HG03432 (cell line): ENCODE data around the gene S100A2.
A peak's percentile ranks its signal among the peaks of the same experiment; 100 is the strongest.
"Not testable (repeated sequence)": the region's sequence is repeated elsewhere in the genome, so short reads cannot be mapped to it uniquely, and the experiment has no call there.

Source experiments
- ATAC-seq: cut with Tn5 transposase; IDR thresholded peaks from one replicate; pipeline ENCODE4 v1.9.1; 2021; ENCODE audit warnings: mild to moderate bottlenecking, moderate library complexity; ENCODE audit not compliant: unreplicated experiment

Gene S100A2

DNA sequence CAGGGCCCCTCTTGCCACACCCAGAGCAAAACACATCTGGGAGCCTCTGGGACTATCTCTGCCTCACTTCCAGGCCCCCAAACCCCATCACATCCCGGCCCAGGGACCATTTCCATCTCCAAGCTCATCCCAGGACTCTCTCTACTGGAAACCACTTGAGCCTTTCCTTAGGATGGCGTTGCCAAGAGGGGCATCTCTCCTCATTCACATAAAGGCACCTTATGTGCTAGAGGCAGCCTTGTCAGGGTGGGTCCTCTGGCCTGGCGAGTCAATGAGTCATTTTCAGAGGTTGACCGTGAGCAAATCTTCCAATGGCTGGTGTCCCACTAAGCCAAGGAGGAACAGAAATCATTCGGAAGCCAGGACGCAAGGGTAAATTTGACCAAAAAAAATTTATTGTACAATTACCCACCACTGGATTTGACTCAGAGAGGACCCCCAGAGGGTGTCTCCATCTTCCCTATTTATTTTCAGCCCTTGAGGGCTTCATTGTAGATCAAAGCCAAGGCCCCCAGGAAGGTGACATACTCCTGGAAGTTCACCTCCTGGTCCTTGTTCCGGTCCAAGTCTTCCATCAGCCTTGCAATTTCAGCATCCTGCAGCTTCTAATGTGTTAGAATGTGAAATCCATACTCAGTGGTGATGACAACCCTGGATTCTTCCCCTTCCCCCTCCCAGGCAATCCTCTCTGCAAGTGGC, 31.3 kb downstream of the S100A2 start:
- no peak for ATAC-seq

DNA sequence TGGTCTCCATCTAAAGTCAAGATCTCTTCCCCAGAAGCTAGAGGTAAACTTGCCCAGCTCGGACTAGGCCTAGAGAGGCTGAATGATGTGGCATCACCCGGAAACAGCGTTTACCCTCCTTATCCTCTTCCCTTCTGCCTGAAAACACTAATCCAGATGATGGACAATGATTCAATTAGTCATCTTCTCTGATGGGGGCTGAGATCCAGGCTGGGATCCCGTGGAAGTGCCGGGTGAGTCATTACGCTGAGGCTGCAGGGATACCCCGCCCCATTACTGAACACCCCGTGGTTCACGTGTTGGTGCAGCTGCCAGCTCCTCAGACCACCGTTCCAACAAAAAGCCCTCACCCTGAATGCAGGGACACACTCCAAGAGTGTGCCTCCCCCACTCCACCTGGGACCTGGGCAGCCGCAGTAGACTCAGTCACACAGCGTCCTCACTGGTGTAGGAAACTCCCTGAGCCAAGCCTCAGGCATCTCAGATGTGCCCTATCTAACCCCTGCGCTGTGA, 31.9 kb downstream of the S100A2 start:
- no peak for ATAC-seq

DNA sequence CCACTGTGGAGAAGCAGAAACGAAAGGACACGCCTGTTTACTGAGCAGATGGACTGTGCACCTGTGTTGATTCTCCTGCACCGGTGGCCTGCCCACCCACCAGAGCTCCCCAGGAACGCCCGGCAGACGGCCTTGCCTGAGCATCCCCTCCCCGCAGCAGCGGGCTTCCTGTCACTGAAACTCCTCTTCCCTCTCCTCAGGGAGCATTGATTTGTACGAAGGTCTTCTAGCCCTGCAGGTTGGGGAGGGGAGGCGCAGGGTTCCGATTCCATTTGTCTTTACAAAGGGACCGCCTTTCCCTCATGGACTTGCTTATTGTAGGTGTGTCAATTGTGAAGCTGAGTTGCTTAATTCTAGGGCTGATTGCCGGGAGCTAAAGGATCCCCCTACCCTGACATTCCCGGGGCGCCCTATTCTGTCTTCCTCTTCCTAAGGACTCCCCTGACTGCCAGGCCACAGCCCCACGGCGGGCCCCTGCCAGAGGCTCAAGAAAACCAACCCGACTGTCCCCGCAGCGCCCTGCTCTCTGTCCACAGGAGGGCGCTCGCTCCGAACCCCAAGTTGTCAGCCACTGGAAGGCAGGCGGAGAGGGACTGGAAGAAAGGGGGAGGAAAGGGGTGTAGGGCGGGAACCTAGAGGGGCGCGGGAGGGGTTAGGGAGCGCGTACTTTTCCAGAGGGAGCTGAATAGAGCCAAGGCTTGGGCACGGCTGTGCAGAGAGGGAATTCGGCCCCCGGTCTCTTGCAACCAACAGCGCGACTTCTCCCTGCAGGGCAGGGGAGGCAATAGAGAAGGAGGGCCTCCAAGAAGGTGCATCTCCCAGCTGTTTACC, 32.7 kb downstream of the S100A2 start:
- peak; percentile 39 for ATAC-seq

DNA sequence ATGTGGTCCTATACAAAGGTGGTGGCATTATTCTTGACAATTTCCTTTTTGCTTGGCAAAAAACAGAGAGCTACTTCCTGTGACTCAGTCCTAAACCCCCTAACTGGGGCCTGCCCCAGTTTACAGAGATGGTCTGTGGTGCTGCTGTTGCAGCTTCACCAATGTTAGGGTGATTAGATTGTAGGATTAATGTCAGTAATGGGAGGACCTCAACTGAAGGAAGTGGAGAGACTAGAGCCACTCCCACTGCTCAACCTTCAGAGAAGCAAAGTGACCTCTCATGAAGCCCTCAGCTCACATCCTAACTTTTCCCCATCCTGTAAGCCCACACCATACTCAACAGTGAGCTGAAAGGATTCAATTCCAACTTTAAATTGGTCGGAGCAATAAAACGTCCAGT, 33.5 kb downstream of the S100A2 start:
- ATAC-seq = no peak

DNA sequence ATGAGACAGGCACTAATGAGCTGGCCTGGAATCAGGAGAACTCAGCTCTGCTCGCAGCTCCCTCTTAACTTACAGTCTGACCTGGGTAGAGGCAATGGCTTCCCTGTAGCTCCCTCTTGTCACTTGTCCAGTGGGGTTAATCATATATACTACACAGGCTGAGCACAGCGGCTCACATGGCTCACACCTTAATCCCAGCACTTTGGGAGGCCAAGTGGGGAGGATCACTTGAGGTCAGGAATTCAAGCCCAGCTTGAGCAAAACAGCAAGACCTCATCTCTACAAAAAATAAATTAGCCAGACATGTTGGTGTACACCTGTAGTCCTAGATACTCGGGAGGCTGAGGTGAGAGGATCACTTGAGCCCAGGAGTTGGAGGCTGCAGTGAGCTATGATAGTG, 34.0 kb downstream of the S100A2 start:
- ATAC-seq = no peak

DNA sequence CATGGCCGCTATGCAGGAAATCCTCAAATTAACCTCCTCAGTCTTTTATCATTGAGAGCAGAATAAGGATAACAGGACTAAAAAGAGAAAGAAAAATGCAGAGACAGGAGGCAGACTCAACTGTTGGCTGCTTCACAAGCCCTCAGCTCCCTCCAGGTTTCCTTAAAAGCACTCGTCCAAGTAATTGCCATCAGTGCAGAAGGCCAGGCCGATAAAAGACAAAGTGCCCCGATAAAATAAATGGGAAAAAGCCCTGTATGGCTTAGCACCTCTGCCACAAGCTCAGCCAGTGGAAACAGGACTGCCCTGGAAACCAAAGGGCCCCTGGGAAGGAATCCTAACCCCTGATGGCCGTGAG, 38.0 kb downstream of the S100A2 start:
- no peak for ATAC-seq

DNA sequence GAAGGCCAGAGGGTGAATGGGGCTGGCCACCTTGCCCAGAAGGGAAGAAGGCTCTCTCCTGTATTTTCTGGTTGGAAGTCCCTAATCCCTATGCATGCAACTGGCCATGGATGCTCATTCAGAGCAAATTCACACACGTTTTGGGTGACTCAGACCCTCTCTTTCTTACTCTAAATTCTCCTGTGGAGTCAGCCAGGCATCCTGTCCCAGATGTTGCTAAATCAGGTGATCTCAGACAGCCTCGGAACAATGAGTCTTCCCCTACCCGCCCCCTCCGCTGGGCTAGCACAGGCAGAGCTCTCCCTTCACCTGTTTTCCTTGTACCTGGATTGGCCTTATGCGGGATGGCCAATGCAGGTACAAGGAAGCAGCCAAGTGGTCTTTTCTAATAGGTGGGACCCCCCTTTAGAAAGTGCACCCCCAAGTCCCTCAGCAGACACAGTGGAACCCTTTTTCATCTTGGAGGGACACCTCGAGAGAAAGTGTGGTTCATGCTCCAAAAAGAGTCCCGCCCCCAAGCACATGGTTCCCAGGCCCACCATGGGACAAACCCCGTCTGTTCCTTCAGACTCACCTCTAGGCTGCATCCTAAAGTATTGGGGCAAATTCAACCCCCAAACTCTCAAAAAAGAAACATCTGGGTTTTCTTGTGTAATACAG, 38.5 kb downstream of the S100A2 start:
- ATAC-seq = no peak

DNA sequence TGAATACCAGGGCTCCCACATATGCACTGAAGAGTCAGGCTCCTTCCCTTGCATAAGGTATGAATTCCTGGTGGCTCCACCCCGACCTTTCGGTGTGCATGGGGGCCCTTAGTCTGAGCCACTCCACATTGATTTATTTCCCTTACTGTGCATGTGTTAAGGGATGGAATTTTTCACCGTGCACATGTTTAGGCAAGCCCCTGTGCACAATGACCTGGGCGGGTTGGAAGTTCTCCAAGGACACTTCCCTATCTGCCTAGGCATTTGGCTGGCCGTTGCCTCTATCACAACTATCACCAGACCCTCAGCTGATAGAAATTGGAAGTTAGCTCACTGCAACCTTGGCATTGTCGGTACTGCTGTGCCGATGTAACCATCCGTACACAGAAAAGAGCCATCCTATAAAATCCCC, 39.5 kb downstream of the S100A2 start:
- no peak for ATAC-seq

DNA sequence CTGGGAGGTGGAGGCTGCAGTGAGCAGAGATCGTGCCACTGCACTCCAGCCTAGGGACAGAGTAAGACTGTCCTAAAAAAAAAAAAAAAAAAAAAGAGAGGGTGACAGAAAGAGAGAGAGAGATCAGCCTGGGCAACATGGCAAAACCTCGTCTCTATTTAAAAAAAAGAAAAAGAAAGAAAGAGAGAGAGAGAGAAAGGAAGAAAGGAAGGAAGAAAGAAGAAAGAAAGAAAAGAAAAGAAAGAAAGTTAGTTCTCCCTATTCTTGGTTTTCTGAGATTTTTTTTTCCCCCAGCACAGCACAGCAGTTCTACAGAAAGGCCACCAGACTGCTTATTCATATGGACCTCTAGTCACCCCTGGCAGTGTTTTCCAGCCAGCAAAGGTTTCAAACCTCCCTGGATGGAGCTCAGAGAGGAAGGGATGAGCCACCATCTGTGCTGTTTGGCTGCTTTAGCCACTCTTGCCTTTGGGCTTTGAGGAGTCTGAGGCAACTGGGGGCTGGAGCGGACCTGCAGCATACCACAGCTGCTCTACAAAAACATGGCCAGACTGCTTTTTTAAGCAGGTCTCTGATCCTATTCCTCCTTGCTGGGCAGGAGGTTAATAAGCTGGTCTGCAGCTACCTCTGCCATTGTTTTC, 40.4 kb downstream of the S100A2 start:
- ATAC-seq = no peak

DNA sequence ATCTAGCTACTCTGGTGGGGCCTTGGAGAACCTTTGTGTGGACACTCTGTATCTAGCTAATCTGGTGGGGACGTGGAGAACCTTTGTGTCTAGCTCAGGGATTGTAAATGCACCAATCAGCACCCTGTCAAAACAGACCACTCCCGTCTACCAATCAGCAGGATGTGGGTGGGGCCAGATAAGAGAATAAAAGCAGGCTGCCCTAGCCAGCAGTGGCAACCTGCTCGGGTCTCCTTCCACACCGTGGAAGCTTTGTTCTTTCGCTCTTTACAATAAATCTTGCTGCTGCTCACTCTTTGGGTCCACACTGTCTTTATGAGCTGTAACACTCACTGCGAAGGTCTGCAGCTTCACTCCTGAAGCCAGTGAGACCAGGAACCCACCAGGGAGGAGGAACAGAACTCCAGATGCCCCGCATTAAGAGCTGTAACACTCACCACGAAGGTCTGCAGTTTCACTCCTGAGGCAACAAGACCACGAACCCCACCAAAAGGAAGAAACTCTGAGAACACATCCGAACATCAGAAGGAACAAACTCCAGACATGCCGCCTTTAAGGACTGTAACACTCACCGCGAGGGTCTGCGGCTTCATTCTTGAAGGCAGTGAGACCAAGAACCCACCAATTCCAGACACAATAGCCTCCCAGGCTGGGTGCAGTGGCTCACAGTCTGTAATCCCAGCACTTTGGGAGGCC, 43.1 kb downstream of the S100A2 start:
- not testable (repeated sequence) for ATAC-seq

DNA sequence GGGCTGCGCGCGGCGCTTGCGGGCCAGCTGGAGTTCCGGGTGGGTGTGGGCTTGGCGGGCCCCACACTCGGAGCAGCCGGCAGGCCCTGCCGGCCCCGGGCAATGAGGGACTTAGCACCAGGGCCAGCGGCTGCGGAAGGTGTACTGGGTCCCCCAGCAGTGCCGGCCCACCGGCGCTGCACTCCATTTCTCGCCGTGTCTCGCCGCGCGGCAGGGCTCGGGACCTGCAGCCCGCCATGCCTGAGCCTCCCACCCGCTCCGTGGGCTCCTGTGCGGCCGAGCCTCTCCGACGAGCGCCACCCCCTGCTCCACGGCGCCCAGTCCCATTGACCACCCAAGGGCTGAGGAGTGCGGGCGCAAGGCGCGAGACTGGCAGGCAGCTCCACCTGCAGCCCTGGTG, 43.8 kb downstream of the S100A2 start:
- ATAC-seq = not testable (repeated sequence)

DNA sequence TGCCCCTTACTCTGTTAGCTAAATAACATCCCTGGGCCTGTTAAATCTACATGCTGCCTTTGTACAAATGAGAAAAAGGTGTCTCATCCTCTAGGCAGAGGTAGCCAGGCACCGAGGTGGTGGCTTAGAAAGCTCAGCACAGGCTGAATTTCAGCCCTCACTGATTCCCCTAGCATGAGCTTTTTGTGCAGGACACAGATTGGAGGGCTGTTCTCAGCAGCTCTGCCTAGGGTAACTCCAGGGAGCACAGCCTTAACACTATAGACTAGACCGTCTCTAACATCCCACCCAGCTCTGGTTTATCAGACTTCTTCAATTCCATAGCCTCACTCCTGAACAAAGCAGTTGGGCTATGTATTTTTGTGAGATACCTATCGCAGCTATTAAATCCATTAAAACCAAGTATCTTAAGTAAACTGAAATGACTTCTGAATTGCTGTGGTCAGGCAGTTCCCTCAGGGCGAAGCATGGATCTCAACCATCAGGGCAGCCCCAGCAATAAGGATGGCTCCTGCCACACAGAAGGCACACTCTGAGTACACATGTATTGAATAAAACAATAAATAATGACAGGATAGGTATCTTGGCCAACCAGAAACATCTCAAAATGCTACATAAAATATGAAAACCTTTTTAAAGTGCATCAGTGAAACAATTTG, 44.7 kb downstream of the S100A2 start:
- ATAC-seq = no peak

DNA sequence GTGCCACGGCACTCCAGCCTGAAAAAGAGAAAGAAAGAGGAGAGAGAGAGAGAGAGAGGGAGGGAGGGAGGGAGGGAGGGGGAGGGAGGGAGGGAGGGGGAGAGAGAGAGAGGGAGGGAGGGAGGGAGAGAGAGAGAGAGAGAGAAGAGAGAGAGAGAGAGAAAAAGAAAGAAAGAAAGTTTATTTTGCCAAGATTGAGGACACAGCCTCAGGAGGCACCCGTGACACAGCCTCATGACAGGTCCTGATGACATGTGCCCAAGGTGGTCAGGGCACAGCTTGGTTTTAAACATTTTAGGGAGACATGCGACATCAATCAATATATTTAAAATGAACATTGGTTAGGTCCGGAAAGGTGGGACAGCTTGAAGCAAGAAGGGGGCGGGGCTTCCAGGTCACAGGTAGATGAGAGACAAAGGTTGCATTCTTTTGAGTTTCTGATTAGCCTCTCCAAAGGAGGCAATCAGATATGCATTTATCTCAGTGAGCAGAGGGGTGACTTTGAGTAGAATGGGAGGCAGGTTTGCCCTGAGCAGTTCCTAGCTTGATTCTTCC, 45.4 kb downstream of the S100A2 start:
- not testable (repeated sequence) for ATAC-seq

DNA sequence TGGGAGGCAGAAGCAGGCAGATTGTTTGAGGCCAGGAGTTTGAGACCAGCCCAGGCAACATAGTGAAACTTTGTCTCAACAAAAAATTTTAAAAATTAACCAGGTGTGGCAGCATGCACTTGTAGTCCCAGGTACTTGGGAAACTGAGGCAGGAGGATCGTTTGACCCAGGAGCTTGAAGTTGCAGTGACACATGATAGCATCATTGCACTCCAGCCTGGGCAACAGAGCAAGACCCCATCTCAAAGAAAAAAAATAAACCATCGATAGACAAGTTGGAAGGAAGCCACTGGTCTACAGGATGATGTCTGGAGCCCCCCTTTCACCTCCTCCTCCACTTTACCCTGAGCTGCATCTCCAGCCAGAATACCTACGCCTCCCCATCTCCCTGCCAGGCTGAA, 46.4 kb downstream of the S100A2 start:
- no peak for ATAC-seq

DNA sequence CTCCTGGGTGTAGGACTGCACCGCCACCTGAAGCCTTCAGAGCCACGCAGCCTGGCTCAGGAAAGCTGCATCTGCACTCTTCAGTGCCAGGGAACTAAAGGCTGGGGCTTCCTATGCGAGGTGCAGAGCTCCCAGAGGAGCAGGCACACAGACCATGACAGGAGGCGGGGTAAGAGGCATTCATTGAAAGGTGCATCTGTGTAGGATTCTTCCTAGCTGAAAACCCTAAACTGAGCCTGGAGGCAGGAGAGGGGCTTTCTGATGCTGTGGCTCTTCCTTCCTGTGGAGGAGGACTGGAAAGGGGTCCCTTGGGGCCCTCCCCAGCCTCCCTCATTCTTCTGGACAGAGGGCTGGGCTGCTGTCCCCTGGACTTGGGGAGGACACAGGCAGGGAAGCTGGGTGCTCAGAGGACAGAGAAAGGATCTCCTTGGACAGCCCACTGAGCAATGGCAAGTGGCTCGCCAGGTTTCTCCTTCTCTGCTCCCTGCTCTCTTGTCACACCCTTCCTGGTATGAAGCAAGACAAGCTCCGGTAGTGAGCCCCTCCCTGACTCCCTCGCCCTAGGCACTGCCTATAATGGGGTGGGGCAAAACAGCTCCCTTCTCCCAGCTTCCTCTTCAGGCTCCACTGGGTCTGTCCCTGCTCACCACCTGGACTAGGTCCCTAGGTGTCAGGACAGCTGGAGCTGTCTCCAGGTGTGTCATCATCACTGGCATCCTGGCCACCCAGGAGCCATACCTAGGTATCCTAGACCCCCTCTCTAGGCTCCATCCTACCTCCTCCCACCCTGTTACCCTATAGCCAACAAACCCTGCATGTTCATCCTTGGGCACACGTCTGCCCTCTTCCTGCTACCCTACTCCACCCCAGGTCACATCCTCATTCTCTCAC, 49.9 kb downstream of the S100A2 start:
- no peak for ATAC-seq

DNA sequence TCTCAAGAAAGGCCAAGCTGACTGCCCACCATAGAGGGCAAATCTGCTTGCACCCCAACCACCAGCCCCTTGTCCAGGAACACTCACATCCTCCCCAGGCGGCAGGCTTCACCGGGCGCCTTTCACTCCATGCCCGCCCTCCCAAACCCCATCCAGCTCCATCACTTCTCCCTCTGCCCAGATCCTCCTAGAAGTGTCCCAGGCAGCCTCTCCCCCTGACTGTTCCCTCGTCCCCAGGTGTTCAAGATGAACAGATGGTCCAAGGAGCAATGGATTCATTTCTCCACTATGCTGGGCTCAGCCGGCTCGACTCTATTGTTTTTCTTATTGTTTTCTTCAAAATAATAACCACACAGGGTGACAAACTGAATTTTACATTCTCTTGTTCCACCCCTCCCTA, 52.0 kb downstream of the S100A2 start:
- ATAC-seq = no peak

DNA sequence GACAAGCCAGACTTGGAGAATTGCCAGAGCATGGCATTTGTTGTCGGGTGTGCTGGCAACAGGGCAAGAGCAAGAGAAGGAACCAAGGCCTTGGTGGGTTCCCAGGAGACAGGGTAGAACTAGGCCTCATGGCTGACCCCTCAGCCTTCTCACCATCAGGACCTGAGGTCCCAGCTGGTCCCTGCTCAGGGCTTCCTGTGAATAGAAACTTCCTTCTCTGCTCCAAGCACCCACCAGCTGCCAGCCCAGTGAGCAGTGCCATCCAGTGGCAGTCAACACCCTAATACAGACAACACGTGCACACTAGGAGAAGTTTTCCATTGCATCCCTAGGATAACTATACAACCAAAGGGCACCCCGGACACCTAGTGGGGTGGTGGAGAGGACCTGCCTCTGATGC, 52.6 kb downstream of the S100A2 start:
- ATAC-seq = no peak
